GM12878 (cell line): ENCODE data around the gene HEXIM2. TPM values are rescaled to one million over a fixed set of nuclear protein-coding genes. Genes with fewer than 3 reads are reported as not detected.

Experiments
- CEBPB ChIP-seq, 2 experiments: fragments of 150-350 bp in 1 of 2; IDR thresholded peaks; 2 replicates each; pipeline ENCODE4 v1.6.1; 2012 to 2014; ENCODE audit warnings: low read depth in 2 of 2, low read length in 2 of 2, borderline replicate concordance in 1 of 2, inconsistent platforms in 1 of 2
- ESRRA ChIP-seq: IDR thresholded peaks from 2 replicates; pipeline ENCODE4 v1.6.1; 2012; ENCODE audit warnings: mild to moderate bottlenecking, low read length, improper control_type of control experiment
- EZH2 ChIP-seq: IDR thresholded peaks from 2 replicates; pipeline ENCODE4 v1.6.1; 2012; ENCODE audit warnings: low read depth, mild to moderate bottlenecking, control low read depth, inconsistent platforms, low read length, borderline replicate concordance; ENCODE audit not compliant: control insufficient read depth
- HDGF ChIP-seq: fragments of 450-650 bp; IDR thresholded peaks from 2 replicates; pipeline ENCODE4 v1.6.1; 2016; ENCODE audit warnings: antibody characterized with exemption
- MAX ChIP-seq: IDR thresholded peaks from 2 replicates; pipeline ENCODE4 v1.6.1; 2012; ENCODE audit warnings: low read depth, low read length, improper control_type of control experiment
- MTA2 ChIP-seq: fragments of 450-650 bp; IDR thresholded peaks from 2 replicates; pipeline ENCODE4 v1.6.1; 2016; ENCODE audit warnings: low read depth, mild to moderate bottlenecking, moderate library complexity
- NFIC ChIP-seq: IDR thresholded peaks from 2 replicates; pipeline ENCODE4 v1.6.1; 2012; ENCODE audit warnings: low read depth, mild to moderate bottlenecking, inconsistent platforms, low read length, moderate library complexity
- POLR2AphosphoS5 ChIP-seq: IDR thresholded peaks from 2 replicates; pipeline ENCODE4 v1.6.1; 2011; ENCODE audit warnings: mild to moderate bottlenecking, low read length, inconsistent platforms
- POU2F2 ChIP-seq: IDR thresholded peaks from 3 replicates; pipeline ENCODE4 v1.6.1; 2011; ENCODE audit warnings: low read depth, mild to moderate bottlenecking, low read length, borderline replicate concordance
- SIX5 ChIP-seq: IDR thresholded peaks from 2 replicates; pipeline ENCODE4 v1.6.1; 2011; ENCODE audit warnings: mild to moderate bottlenecking, low read depth, low read length, moderate library complexity; ENCODE audit not compliant: severe bottlenecking
- STAT1 ChIP-seq: fragments of 450-650 bp; conservative IDR thresholded peaks from 2 replicates; pipeline ENCODE4 v1.6.1; 2014; ENCODE audit warnings: antibody characterized with exemption, mild to moderate bottlenecking
- TAF1 ChIP-seq: IDR thresholded peaks from 2 replicates; pipeline ENCODE4 v1.6.1; 2011; ENCODE audit warnings: mild to moderate bottlenecking, low read depth, low read length, borderline replicate concordance
- USF1 ChIP-seq: IDR thresholded peaks from 2 replicates; pipeline ENCODE4 v1.6.1; 2011; ENCODE audit warnings: borderline replicate concordance, low read depth, mild to moderate bottlenecking, moderate library complexity, mixed read lengths, low read length; ENCODE audit not compliant: insufficient read depth; ENCODE audit errors: extremely low read length
- polyA plus RNA-seq, 11 experiments: library from polyadenylated mRNA; depleted of rRNA in 4 of 11; unstranded in 6 of 11; stranded (reverse) in 5 of 11; fragments of >200 nt; fragmentation: Nextera tagmentation in 4 of 11; fragmentation: Illumina TruSeq in 1 of 11; extraction: Ambion mirVana in 4 of 11; extraction: Trizol in 1 of 11; gene quantifications; 1 replicate in 1 of 11; 2 replicates in 10 of 11; pipeline versions ENCODE4 v1.2.1 to v1.2.3, GENCODE V29; 2011 to 2016; ENCODE audit warnings: inconsistent platforms in 2 of 11, missing spikeins in 2 of 11, low read depth in 1 of 11
- total RNA-seq, 4 experiments: library from RNA; depleted of rRNA in 3 of 4; stranded (reverse); fragments of >200 nt in 3 of 4; fragmentation: Illumina TruSeq in 1 of 4; extraction: Trizol in 1 of 4; gene quantifications; 2 replicates each; pipeline versions ENCODE4 v1.2.1 to v1.2.3, GENCODE V29; 2013 to 2021

HEXIM2 gene
- total and polyA plus RNA-seq, 10 of the 15 experiments (the other 5 are each of a cell fraction or from before 2014, with no cell fraction given): 0.10 to 10.3 (median 6.4) TPM

GRCh38 chr17:45149669-45150664 is 11.7 kb upstream of the HEXIM2 start (continued):
- TF ChIP-seq SIX5 (no peak), POU2F2 (0 out of 3 replicates have a peak, but pooled peaks have one; percentile 16), HDGF (no peak), TAF1 (peak; percentile 87), STAT1 (no peak), CEBPB (IDR thresholded peaks at IDR 0.05; ENCODE audit: borderline replicate concordance in 1 of 2, low read depth in 2 of 2, low read length in 2 of 2) (no peak), ESRRA (no peak), MTA2 (peak; percentile 40; the same call in 1 of the 2 replicates), POLR2AphosphoS5 (peak; percentile 79), USF1 (no peak), MAX (no peak), NFIC (peak; percentile 8; the same call in 1 of the 2 replicates), EZH2 (no peak)
